Measurements from ENCODE around the gene CTDSP1. TPM values are rescaled to one million over a fixed set of nuclear protein-coding genes. Genes with fewer than 3 reads are reported as not detected.

Gene CTDSP1
- total and polyA plus RNA-seq, 3 experiments from 2014 or later: 32.2 to 113 (median 104) TPM

DNA sequence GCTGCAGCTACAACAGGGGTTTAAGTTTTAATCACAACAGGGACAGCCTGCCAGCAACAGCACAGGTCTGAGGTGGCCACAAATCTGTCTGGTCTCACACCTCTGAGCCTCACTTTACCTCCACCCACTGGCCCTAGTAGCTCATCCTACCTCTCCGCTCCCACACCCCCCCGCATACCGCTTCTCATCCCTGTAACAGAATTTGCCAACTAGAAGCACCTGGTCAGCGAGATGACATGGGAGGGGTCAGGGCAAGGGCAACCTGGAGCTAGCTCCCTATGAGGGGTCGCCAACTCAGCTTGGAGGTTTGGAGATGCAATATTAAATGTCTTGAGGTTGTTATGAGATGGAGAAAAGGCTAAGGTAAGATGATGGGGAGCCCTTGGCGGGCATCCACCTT lies 35.5 kb upstream of the CTDSP1 start:
- no peaks in the 10 kb centered on the region for H3K27me3 ChIP-seq (ENCODE audit: insufficient read depth, low read length, poor library complexity, severe bottlenecking)
- Mint-ChIP-seq H3K27ac (peak overlapping the region in 2 of 8 donors; percentile 51 to 75), H3K36me3 (no peaks in the 10 kb centered on the region), H3K9me3 (no peaks in the 10 kb centered on the region), H3K4me1 (peaks cover 12 to 24% (median 13%) of the 10 kb centered on the region in 3 donors), H3K27me3 (peaks cover 0 to 2% of the 10 kb centered on the region in 2 donors), H3K4me3 (peak overlapping the region in 1 of 7 donors; percentile 21)
- H3K4me1 ChIP-seq (ENCODE audit: insufficient read depth, low read length): peaks cover 18% of the 10 kb centered on the region
- H3K4me3 ChIP-seq (ENCODE audit: low read length): no peak overlapping the region
- no peaks in the 10 kb centered on the region for H3K9me3 ChIP-seq (ENCODE audit: low read length)
- ChIA-PET CTCF (interaction anchor here (0.8 to 1.3 kb wide), 4 partner anchors 11 to 91 kb away, joined by 3 to 4 read pairs (median 3); no protein-coding TSS in a partner anchor), POLR2A (no interaction called here)
- H3K36me3 ChIP-seq (ENCODE audit: insufficient read depth, low read length): no peaks in the 10 kb centered on the region
- H3K27ac ChIP-seq (ENCODE audit: low read depth, low read length): no peak overlapping the region
- DNase-seq: no peak

DNA sequence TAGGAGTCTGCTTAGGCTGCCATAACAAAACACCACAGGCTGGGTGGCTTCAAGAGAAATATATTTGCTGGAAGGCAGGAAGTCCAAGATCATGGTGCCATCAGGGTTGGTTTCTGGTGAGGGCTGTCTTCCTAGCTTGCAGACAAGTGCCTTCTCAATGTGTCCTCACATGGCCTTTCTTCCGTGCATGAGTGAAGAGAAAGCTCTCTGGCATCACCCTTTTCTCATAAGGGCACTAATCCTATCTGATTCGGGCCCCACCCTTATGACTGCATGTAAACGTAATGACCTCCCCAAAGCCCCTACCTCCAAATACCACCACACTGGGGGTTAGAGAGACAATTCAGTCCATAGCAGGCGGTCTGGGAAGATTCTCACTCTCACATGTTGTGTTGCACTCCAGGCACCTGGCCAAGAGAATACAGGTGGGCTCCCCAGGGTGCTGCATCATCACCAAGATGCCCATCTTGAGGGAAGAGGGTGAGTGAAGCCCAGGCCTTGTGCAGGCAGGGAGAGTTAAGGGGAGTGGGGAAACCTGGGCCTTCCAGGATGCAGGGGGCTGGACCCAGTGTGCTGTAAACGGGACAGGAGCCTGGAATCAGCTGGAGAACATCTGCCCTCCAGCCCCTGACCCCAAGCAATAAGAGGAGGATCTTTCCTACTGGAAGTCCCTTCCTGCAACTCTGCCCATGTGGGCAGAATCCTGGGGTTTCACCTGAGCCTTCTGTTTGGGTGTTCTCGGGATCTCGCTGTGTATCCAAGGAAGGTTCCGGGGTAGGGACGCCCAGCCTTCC lies 32.9 kb upstream of the CTDSP1 start:
- Mint-ChIP-seq H3K4me1 (peaks cover 20 to 34% (median 22%) of the 10 kb centered on the region in 3 donors), H3K27me3 (peaks cover 0 to 2% of the 10 kb centered on the region in 2 donors), H3K36me3 (no peaks in the 10 kb centered on the region), H3K4me3 (peak overlapping the region; percentile 62 to 87 (median 77)), H3K27ac (peak overlapping the region; percentile 73 to 97 (median 87)), H3K9me3 (no peaks in the 10 kb centered on the region)
- POLR2A ChIA-PET: interaction anchor here (0.8 to 1.4 kb wide), 3 partner anchors 29 to 75 kb away, joined by 3 to 4 read pairs (median 4); partner anchors contain the start of gene TMBIM1
- Histone ChIP-seq H3K27me3 (ENCODE audit: insufficient read depth, low read length, poor library complexity, severe bottlenecking) (no peaks in the 10 kb centered on the region), H3K4me3 (ENCODE audit: low read length) (peak overlapping the region; percentile 71), H3K36me3 (ENCODE audit: insufficient read depth, low read length) (no peaks in the 10 kb centered on the region), H3K4me1 (ENCODE audit: insufficient read depth, low read length) (peaks cover 18% of the 10 kb centered on the region), H3K27ac (ENCODE audit: low read depth, low read length) (peak overlapping the region; percentile 81), H3K9me3 (ENCODE audit: low read length) (no peaks in the 10 kb centered on the region)
- DNase-seq: no peak
- CTCF ChIA-PET: interaction anchor here (0.9 to 1.6 kb wide), 6 partner anchors 10 to 74 kb away, joined by 3 to 5 read pairs (median 4); partner anchors contain the start of gene CATIP

DNA sequence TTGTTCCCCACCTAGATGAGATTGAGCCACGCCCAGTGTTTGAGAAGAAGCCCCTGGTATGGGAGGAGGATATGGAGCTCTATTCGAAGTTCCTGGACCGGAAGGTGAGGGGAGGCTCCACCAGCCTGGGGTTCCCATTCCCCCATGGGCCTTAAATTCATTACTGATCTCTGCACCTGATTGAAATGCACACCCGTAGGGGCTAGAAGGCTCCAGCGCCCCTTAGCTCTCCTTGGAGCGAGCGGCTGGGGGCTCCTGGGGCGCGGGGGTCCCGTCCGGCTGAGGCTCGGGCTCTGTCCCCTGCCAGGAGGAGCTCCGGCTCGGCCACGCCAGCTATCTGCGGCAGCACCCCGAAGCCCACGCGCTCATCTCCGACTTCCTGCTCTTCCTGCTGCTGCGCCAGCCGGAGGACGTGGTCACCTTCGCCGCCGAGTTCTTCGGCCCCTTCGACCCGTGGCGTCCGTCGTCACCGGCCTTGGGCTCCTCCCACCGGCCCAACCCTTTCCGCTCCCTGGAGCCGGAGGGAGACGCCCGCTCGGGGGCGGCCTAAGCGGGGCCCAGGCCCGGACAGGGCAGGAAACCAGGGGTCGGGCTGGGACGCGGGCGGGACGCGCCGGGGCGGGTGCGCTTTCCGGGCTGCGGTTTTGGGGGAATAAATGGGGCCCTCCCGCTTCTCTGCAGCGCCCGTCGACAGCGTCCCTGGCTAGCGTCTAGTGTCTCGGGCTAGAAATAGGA lies 32.1 kb upstream of the CTDSP1 start:
- Histone ChIP-seq H3K36me3 (ENCODE audit: insufficient read depth, low read length) (no peaks in the 10 kb centered on the region), H3K27me3 (ENCODE audit: insufficient read depth, low read length, poor library complexity, severe bottlenecking) (no peaks in the 10 kb centered on the region), H3K27ac (ENCODE audit: low read depth, low read length) (peak overlapping the region; percentile 81), H3K4me1 (ENCODE audit: insufficient read depth, low read length) (peaks cover 18% of the 10 kb centered on the region), H3K9me3 (ENCODE audit: low read length) (no peaks in the 10 kb centered on the region), H3K4me3 (ENCODE audit: low read length) (peak overlapping the region; percentile 71)
- no peaks in the 10 kb centered on the region for H3K36me3 Mint-ChIP-seq
- peak overlapping the region; percentile 62 to 86 (median 80) for H3K4me3 Mint-ChIP-seq
- POLR2A ChIA-PET: interaction anchor here (0.8 to 1.4 kb wide), 3 partner anchors 28 to 76 kb away, joined by 3 to 4 read pairs (median 4); partner anchors contain the start of gene TMBIM1
- peaks cover 0 to 2% of the 10 kb centered on the region in 2 donors for H3K27me3 Mint-ChIP-seq
- H3K27ac Mint-ChIP-seq: peak overlapping the region; percentile 63 to 97 (median 90)
- peaks cover 20 to 34% (median 22%) of the 10 kb centered on the region in 3 donors for H3K4me1 Mint-ChIP-seq
- H3K9me3 Mint-ChIP-seq: no peaks in the 10 kb centered on the region
- DNase-seq: peak; percentile 61 to 78 (median 73)
- CTCF ChIA-PET: interaction anchor here (0.9 to 1.6 kb wide), 5 partner anchors 11 to 75 kb away, joined by 3 to 5 read pairs (median 4); partner anchors contain the start of gene CATIP

DNA sequence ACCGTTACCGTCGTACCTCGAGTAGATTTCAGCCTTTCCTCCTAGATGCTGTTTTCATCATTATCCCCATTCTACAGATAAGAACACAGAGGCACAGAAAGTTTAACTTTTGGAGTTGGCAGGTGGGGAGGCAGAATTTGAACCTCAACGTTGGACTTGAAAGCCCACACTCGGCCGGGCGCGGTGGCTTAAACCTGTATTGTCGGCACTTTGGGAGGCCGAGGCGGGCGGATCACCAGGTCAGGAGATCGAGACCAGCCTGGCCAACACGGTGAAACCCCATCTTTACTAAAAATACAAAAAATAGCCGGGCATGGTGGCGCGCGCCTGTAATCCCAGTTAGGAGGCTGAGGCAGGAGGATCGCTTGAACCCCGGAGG lies 31.5 kb upstream of the CTDSP1 start:
- H3K4me1 ChIP-seq (ENCODE audit: insufficient read depth, low read length): peaks cover 18% of the 10 kb centered on the region
- Mint-ChIP-seq H3K4me3 (peak overlapping the region; percentile 62 to 86 (median 80)), H3K36me3 (no peaks in the 10 kb centered on the region), H3K4me1 (peaks cover 20 to 34% (median 22%) of the 10 kb centered on the region in 3 donors), H3K27me3 (peaks cover 0 to 2% of the 10 kb centered on the region in 2 donors), H3K27ac (peak overlapping the region; percentile 63 to 97 (median 90)), H3K9me3 (no peaks in the 10 kb centered on the region)
- peak overlapping the region; percentile 71 for H3K4me3 ChIP-seq (ENCODE audit: low read length)
- H3K27ac ChIP-seq (ENCODE audit: low read depth, low read length): peak overlapping the region; percentile 81
- no peak for DNase-seq
- H3K27me3 ChIP-seq (ENCODE audit: insufficient read depth, low read length, poor library complexity, severe bottlenecking): no peaks in the 10 kb centered on the region
- no peaks in the 10 kb centered on the region for H3K36me3 ChIP-seq (ENCODE audit: insufficient read depth, low read length)
- ChIA-PET CTCF (interaction anchor here (0.9 kb wide), 1 partner anchor 46 kb away, joined by 3 read pairs; no protein-coding TSS in a partner anchor), POLR2A (interaction anchor here (0.7 to 1.4 kb wide), 3 partner anchors 8 to 76 kb away, joined by 3 to 4 read pairs (median 3); partner anchors contain the start of gene TMBIM1)
- no peaks in the 10 kb centered on the region for H3K9me3 ChIP-seq (ENCODE audit: low read length)

DNA sequence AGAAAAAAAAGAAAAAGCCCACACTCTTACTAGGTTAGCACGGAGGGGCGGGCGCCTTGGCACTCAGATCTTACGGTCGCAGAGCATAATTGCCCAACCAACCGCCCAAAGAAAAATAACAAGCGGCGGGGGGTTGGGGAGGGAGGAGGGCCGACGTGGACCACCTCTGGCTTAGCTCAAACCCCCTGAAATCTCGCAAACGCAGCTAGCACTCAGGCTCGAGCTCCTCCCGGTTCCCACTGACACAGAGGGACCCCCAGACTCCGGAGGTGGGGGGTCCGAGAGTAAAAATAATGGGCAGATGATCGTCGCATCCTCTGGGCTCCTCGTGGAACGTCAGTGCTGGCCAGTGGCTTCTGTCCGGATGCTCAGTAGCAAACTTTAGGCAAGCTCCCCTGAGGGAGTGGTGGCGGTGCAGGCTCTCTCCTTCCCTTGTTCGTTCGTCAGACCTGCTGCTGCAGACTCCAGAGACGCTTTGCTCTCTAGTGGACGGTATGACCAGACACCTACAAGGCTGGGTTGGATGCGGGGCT lies 31.0 kb upstream of the CTDSP1 start:
- peaks cover 20 to 34% (median 22%) of the 10 kb centered on the region in 3 donors for H3K4me1 Mint-ChIP-seq
- Histone ChIP-seq H3K9me3 (ENCODE audit: low read length) (no peaks in the 10 kb centered on the region), H3K27ac (ENCODE audit: low read depth, low read length) (no peak overlapping the region), H3K36me3 (ENCODE audit: insufficient read depth, low read length) (no peaks in the 10 kb centered on the region), H3K4me1 (ENCODE audit: insufficient read depth, low read length) (peaks cover 18% of the 10 kb centered on the region), H3K4me3 (ENCODE audit: low read length) (no peak overlapping the region), H3K27me3 (ENCODE audit: insufficient read depth, low read length, poor library complexity, severe bottlenecking) (no peaks in the 10 kb centered on the region)
- no peaks in the 10 kb centered on the region for H3K9me3 Mint-ChIP-seq
- POLR2A ChIA-PET: interaction anchor here (0.5 to 0.7 kb wide), 2 partner anchors 8 to 214 kb away, joined by 3 read pairs; no protein-coding TSS in a partner anchor
- CTCF ChIA-PET: interaction anchor here (2.3 kb wide), 1 partner anchor 12 kb away, joined by 8 read pairs; the partner anchor contains the start of gene CATIP
- no peaks in the 10 kb centered on the region for H3K36me3 Mint-ChIP-seq
- H3K27ac Mint-ChIP-seq: peak overlapping the region; percentile 51 to 97 (median 77)
- peak overlapping the region in 6 of 7 donors; percentile 23 to 82 (median 66) for H3K4me3 Mint-ChIP-seq
- peaks cover 0 to 2% of the 10 kb centered on the region in 2 donors for H3K27me3 Mint-ChIP-seq
- no peak for DNase-seq

DNA sequence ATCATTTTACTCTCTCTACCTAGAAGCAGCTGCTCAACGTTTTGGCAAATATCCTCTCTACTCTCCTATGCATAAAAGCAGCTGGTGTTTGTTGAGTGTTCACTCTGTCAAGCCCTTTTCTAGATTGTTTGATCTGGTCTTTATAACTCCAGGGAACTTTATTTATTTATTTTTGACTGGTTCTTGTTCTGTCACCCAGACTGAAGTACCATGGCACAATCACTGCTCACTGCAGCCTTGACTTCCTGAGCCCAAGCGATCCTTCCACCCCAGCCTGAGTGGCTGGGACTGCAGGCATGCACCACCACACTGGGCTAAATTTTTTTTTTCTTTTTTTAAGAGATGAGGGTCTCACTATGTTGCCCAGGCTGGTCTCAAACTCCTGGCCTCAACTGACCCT lies 30.3 kb upstream of the CTDSP1 start:
- peaks cover 18% of the 10 kb centered on the region for H3K4me1 ChIP-seq (ENCODE audit: insufficient read depth, low read length)

DNA sequence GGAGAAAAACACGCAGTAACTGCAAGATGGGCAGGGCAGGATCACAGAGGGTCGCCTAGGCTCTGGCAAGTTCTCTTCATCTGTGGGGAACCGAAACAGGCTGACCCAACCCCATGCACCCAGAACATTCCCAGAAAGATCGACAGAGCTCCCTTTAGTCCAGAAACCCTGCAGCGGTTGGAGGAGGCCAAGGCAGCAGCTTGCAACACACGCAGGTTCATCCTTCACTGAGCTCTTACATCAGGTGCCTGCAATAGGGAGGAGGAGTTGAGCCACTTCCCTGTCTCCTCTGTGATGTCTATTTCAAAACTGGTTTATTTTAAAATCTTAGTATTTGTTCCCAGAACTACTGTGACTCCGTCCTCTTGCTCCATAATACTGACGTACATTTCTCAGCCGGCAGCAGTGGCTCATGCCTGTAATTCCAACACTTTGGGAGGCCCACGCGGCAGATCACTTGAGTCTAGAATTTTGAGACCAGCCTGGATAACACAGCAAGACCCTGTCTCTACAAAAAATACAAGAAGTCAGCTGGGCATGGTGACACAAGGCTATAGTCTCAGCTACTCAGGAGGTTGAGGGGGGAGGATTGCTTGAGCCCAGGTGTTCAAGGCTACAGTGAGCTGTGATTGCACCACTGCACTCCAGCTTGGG lies 29.1 kb upstream of the CTDSP1 start:
- Histone ChIP-seq H3K4me1 (ENCODE audit: insufficient read depth, low read length) (peaks cover 18% of the 10 kb centered on the region), H3K27ac (ENCODE audit: low read depth, low read length) (no peak overlapping the region), H3K27me3 (ENCODE audit: insufficient read depth, low read length, poor library complexity, severe bottlenecking) (no peaks in the 10 kb centered on the region), H3K9me3 (ENCODE audit: low read length) (no peaks in the 10 kb centered on the region), H3K36me3 (ENCODE audit: insufficient read depth, low read length) (no peaks in the 10 kb centered on the region), H3K4me3 (ENCODE audit: low read length) (no peak overlapping the region)
- H3K4me1 Mint-ChIP-seq: peaks cover 20 to 31% (median 22%) of the 10 kb centered on the region in 3 donors
- no peaks in the 10 kb centered on the region for H3K9me3 Mint-ChIP-seq
- no peaks in the 10 kb centered on the region for H3K36me3 Mint-ChIP-seq
- POLR2A ChIA-PET: no interaction called here
- H3K27ac Mint-ChIP-seq: peak overlapping the region in 6 of 8 donors; percentile 4 to 81 (median 39)
- DNase-seq: no peak
- H3K27me3 Mint-ChIP-seq: peaks cover 0 to 2% of the 10 kb centered on the region in 2 donors
- H3K4me3 Mint-ChIP-seq: no peak overlapping the region
- CTCF ChIA-PET: interaction anchor here (1.4 to 2.3 kb wide), 2 partner anchors 12 to 14 kb away, joined by 3 to 8 read pairs; partner anchors contain the start of genes CATIP and SLC11A1

More for the DNA sequence above, 30.3 kb upstream of the CTDSP1 start:
- peak overlapping the region in 5 of 7 donors; percentile 6 to 60 (median 28) for H3K4me3 Mint-ChIP-seq
- Histone ChIP-seq H3K4me3 (ENCODE audit: low read length) (no peak overlapping the region), H3K9me3 (ENCODE audit: low read length) (no peaks in the 10 kb centered on the region), H3K27me3 (ENCODE audit: insufficient read depth, low read length, poor library complexity, severe bottlenecking) (no peaks in the 10 kb centered on the region), H3K27ac (ENCODE audit: low read depth, low read length) (no peak overlapping the region), H3K36me3 (ENCODE audit: insufficient read depth, low read length) (no peaks in the 10 kb centered on the region)
- POLR2A ChIA-PET: interaction anchor here (0.5 kb wide), 1 partner anchor 213 kb away, joined by 3 read pairs; no protein-coding TSS in a partner anchor
- peaks cover 20 to 34% (median 22%) of the 10 kb centered on the region in 3 donors for H3K4me1 Mint-ChIP-seq
- no peaks in the 10 kb centered on the region for H3K36me3 Mint-ChIP-seq
- H3K9me3 Mint-ChIP-seq: no peaks in the 10 kb centered on the region
- CTCF ChIA-PET: interaction anchor here (2.3 kb wide), 1 partner anchor 13 kb away, joined by 8 read pairs; the partner anchor contains the start of gene CATIP
- H3K27me3 Mint-ChIP-seq: peaks cover 0 to 2% of the 10 kb centered on the region in 2 donors
- no peak for DNase-seq
- H3K27ac Mint-ChIP-seq: peak overlapping the region in 7 of 8 donors; percentile 45 to 87 (median 73)
